Right lobe of liver (tissue), 6 donors: ENCODE results near the gene SPEM1. TPM values are rescaled to one million over a fixed set of nuclear protein-coding genes. Genes with fewer than 3 reads are reported as not detected.

Source experiments
- ATAC-seq, 4 donors: fragments of 200-7000 bp; cut with Tn5 transposase; one replicate each; pipeline ENCODE4 v1.9.1; 2020; ENCODE audit warnings: mild to moderate bottlenecking in 4 of 4, moderate library complexity in 4 of 4
- DNase-seq, 3 donors: peaks; one replicate each; pipeline ENCODE4 v3.0.0-alpha.2; 2020
- H3K27ac ChIP-seq, 3 donors: fragments of 200-600 bp; one replicate each; pipeline ENCODE4 v1.8.0; 2022
- H3K27me3 ChIP-seq, 2 donors: fragments of 200-600 bp; one replicate each; pipeline ENCODE4 v1.8.0; 2022
- H3K36me3 ChIP-seq, 4 donors: fragments of 200-600 bp; sonication (generic) in 1 of 4; one replicate each; pipeline versions ENCODE4 v1.5.1 to v1.8.0; 2017 to 2022; ENCODE audit warnings: control low read depth in 1 of 4
- H3K4me1 ChIP-seq, 4 donors: fragments of 200-600 bp; sonication (generic) in 1 of 4; one replicate each; pipeline versions ENCODE4 v1.5.1 to v1.8.0; 2017 to 2022; ENCODE audit warnings: control low read depth in 1 of 4
- H3K4me3 ChIP-seq, 3 donors: fragments of 200-600 bp; one replicate each; pipeline ENCODE4 v1.8.0; 2022
- H3K9me3 ChIP-seq, 4 donors: fragments of 200-600 bp; sonication (generic) in 1 of 4; one replicate each; pipeline versions ENCODE4 v1.5.1 to v1.8.0; 2017 to 2022; ENCODE audit warnings: control low read depth in 1 of 4
- POLR2A ChIP-seq: fragments of 450-650 bp; IDR thresholded peaks from one replicate; pipeline ENCODE4 v1.6.1; 2017; ENCODE audit warnings: antibody characterized with exemption, mild to moderate bottlenecking
- WGBS: methylation state at CpG from one replicate; pipeline ENCODE4 v1.1.6; 2018; ENCODE audit warnings: low coverage, low lambda C conversion rate; ENCODE audit not compliant: insufficient coverage; ENCODE audit errors: missing lambda C conversion rate; 5-methylcytosine and 5-hydroxymethylcytosine counted together
- intact Hi-C, 2 donors: fragments of 100-400 bp; cut with DNase I; formaldehyde crosslinking; loops; one replicate each; pipeline versions ENCODE4 v1.11.2 to v1.14.1; 2022
- total RNA-seq, 6 experiments: library from RNA; depleted of rRNA in 2 of 6; stranded (reverse); fragments of >200 nt in 2 of 6; fragmentation: NEBNext Ultra II Directional in 3 of 6; extraction: Animal tissue kit (Norgen Biotek cat#: 25700) in 3 of 6; gene quantifications; one replicate each; pipeline versions ENCODE4 v1.1.0 to v1.2.4, GENCODE V29; 2016 to 2023
- TF ChIP-seq, protein P1 (sequence below), 4 donors: fragments of 200-600 bp in 3 of 4; fragments of 450-650 bp in 1 of 4; IDR thresholded peaks; one replicate each; pipeline versions ENCODE4 v1.5.1 to v1.8.0; 2016 to 2022; ENCODE audit warnings: antibody characterized with exemption in 4 of 4, mild to moderate bottlenecking in 2 of 4
- donor health status: DM: no; HTN: yes; CAD: no.
- donor health status: DM: no; HTN: no; CAD: no.
- donor health status: DM: no; HTN: no; CAD: no.
- donor health status: DM: no; HTN: yes; CAD: no.
- donor health status: DM: no; HTN: yes; CAD: no.

SPEM1 gene
- total RNA-seq, 6 experiments from 2014 or later, result not detected

DNA sequence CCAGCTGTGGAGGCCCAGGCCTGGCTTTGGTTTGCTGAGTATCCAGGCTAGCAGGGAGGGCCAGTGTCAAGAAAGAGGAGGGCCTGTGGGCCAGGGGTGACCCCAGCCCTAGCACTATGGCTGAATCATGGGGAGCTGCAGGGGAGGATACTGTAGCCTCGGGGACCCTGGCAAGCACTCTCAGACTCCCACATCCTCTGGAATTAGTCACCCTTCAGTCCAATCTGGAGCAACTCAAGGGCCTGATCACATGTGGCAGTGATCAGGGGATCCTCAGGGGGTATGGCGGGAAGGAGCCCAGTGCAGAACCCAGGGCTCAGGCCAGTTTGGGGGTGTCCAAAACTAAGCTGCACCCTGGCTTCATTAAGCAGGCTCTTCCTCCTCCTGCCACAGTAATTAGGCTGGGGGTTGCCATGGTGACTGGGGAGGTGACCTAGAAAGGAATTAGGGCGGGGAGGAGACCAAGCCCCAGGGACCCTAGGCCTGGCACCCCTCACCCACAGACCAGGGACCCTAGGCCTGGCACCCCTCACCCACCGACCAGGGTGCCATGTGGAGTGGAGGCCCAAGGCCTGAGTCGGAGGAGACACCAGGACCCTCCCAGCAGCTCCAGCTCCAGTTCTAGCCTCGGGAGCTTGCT lies 6.7 kb upstream of the SPEM1 start:
- H3K36me3 ChIP-seq, result no peaks in the 10 kb centered on the region
- 66% methylated on average over 2 of the region's 6 CpGs for WGBS
- intact Hi-C loops, result no loop called here
- no peaks in the 10 kb centered on the region for H3K9me3 ChIP-seq
- no peak for TF ChIP-seq POLR2A
- TF ChIP-seq, protein P1, sequence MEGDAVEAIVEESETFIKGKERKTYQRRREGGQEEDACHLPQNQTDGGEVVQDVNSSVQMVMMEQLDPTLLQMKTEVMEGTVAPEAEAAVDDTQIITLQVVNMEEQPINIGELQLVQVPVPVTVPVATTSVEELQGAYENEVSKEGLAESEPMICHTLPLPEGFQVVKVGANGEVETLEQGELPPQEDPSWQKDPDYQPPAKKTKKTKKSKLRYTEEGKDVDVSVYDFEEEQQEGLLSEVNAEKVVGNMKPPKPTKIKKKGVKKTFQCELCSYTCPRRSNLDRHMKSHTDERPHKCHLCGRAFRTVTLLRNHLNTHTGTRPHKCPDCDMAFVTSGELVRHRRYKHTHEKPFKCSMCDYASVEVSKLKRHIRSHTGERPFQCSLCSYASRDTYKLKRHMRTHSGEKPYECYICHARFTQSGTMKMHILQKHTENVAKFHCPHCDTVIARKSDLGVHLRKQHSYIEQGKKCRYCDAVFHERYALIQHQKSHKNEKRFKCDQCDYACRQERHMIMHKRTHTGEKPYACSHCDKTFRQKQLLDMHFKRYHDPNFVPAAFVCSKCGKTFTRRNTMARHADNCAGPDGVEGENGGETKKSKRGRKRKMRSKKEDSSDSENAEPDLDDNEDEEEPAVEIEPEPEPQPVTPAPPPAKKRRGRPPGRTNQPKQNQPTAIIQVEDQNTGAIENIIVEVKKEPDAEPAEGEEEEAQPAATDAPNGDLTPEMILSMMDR (IDR thresholded peaks at IDR 0.05), result no peak
- no peak overlapping the region for H3K27ac ChIP-seq
- H3K4me1 ChIP-seq, result no peaks in the 10 kb centered on the region
- DNase-seq (no peak), ATAC-seq (no peak)
- no peak overlapping the region for H3K4me3 ChIP-seq
- no peaks in the 10 kb centered on the region for H3K27me3 ChIP-seq

DNA sequence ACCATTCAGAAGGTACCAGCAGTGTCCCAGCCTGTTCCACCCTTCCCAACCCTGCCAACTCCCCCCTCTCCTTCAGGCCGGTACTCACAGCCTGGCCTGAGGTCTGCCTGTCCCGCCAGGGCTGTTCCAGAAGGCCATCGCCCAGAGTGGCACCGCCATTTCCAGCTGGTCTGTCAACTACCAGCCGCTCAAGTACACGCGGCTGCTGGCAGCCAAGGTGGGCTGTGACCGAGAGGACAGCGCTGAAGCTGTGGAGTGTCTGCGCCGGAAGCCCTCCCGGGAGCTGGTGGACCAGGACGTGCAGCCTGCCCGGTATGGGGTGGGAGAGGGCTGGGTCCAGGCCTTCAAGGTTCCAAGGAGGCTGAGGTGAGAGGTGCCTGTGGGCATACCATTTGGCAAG lies 5.3 kb upstream of the SPEM1 start:
- no peaks in the 10 kb centered on the region for H3K4me1 ChIP-seq
- H3K4me3 ChIP-seq, result no peak overlapping the region
- WGBS, result 80% methylated on average over 6 of the region's 14 CpGs
- no peaks in the 10 kb centered on the region for H3K36me3 ChIP-seq
- H3K27me3 ChIP-seq, result no peaks in the 10 kb centered on the region
- ATAC-seq (no peak), DNase-seq (no peak)
- TF ChIP-seq, protein P1 (IDR thresholded peaks at IDR 0.05), result no peak
- TF ChIP-seq POLR2A, result no peak
- intact Hi-C loops, result no loop called here
- no peak overlapping the region for H3K27ac ChIP-seq
- no peaks in the 10 kb centered on the region for H3K9me3 ChIP-seq

DNA sequence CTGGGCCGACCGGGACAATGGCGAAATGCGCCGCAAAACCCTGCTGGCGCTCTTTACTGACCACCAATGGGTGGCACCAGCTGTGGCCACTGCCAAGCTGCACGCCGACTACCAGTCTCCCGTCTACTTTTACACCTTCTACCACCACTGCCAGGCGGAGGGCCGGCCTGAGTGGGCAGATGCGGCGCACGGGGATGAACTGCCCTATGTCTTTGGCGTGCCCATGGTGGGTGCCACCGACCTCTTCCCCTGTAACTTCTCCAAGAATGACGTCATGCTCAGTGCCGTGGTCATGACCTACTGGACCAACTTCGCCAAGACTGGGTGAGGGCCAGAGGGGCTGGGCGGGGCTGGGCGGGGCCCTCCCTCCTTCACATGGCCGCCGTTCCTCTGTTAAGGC lies 4.3 kb upstream of the SPEM1 start:
- Histone ChIP-seq H3K36me3 (no peaks in the 10 kb centered on the region), H3K4me1 (no peaks in the 10 kb centered on the region), H3K9me3 (no peaks in the 10 kb centered on the region), H3K4me3 (no peak overlapping the region), H3K27me3 (no peaks in the 10 kb centered on the region), H3K27ac (no peak overlapping the region)
- TF ChIP-seq POLR2A, result no peak
- TF ChIP-seq, protein P1 (IDR thresholded peaks at IDR 0.05), result no peak
- no peak for DNase-seq
- WGBS, result 88% methylated on average over 11 of the region's 23 CpGs
- ATAC-seq, result no peak
- intact Hi-C loops, result no loop called here

DNA sequence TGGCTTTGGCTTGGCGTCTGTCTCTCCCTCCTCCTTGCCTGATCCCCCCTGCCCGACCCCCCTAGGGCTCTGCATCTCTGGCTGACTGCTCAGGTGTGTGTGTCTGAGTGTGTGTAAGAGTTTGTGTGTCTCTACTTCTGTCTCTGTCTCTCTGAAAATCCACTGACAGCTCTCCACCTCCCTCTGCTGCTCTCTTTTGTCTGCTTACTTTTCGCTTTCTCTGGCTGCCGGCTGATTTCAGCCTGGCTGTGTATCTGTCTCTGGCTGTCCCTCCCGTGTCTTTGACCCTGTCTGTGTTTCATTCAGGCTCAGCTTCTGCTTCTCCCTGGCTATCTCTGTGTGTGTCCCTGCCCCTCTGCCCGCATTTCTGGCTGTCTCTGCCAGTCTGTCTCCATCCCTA lies 3.8 kb upstream of the SPEM1 start:
- DNase-seq (no peak), ATAC-seq (no peak)
- 52% methylated on average over 5 of the region's 6 CpGs for WGBS
- TF ChIP-seq, protein P1 (IDR thresholded peaks at IDR 0.05), result no peak
- TF ChIP-seq POLR2A, result no peak
- intact Hi-C loops, result no loop called here
- Histone ChIP-seq H3K27ac (no peak overlapping the region), H3K27me3 (no peaks in the 10 kb centered on the region), H3K36me3 (no peaks in the 10 kb centered on the region), H3K4me1 (no peaks in the 10 kb centered on the region), H3K9me3 (no peaks in the 10 kb centered on the region), H3K4me3 (no peak overlapping the region)
